HUES6 (cell line): ENCODE results near the gene TEX47.

ENCODE experiments used
- H3K27ac ChIP-seq: 2 replicates; pipeline ENCODE4 v1.7.0; 2013; ENCODE audit warnings: low read depth, mild to moderate bottlenecking, low read length, inconsistent platforms
- H3K27me3 ChIP-seq: 2 replicates; pipeline ENCODE4 v1.6.1; 2013; ENCODE audit warnings: low read length; ENCODE audit not compliant: control insufficient read depth, insufficient read depth
- H3K36me3 ChIP-seq: 2 replicates; pipeline ENCODE4 v1.6.1; 2013; ENCODE audit warnings: low read length; ENCODE audit not compliant: control insufficient read depth, insufficient read depth
- H3K4me1 ChIP-seq: 2 replicates; pipeline ENCODE4 v1.6.1; 2013; ENCODE audit warnings: low read length; ENCODE audit not compliant: control insufficient read depth, insufficient read depth
- H3K4me3 ChIP-seq: 2 replicates; pipeline ENCODE4 v1.5.1; 2013; ENCODE audit warnings: low read depth, low read length
- H3K9ac ChIP-seq: one replicate; pipeline ENCODE4 v1.6.1; 2013; ENCODE audit warnings: mild to moderate bottlenecking, low read length
- H3K9me3 ChIP-seq: 2 replicates; pipeline ENCODE4 v1.6.1; 2013; ENCODE audit warnings: low read depth, low read length; ENCODE audit not compliant: control insufficient read depth, insufficient read depth

TEX47 gene

DNA sequence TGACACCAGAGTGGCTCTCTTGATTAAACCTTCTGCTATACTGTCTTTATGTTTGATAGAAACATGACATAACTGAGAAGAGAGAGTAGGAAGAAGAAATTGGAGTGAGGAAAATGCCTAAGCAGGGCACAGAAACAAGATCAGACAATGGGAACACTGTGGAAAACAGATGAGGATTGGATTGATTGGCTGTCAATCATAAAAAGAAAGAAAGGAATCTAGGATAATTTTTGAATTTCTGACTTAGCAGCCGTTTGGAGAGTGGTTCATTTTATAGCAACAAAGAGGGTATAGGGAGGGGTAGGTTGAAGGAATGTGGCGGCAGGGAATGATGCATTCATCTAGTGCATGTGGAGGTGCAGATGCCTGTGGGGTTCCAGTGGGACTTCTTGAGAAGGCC, 7.8 kb downstream of the TEX47 start:
- H3K27me3 ChIP-seq = no peaks in the 10 kb centered on the region; the same call in 1 of the 2 replicates
- H3K4me3 ChIP-seq = no peak overlapping the region
- no peaks in the 10 kb centered on the region for H3K9me3 ChIP-seq
- no peaks in the 10 kb centered on the region for H3K36me3 ChIP-seq
- no peak overlapping the region for H3K9ac ChIP-seq
- H3K27ac ChIP-seq = no peak overlapping the region
- H3K4me1 ChIP-seq = no peaks in the 10 kb centered on the region

DNA sequence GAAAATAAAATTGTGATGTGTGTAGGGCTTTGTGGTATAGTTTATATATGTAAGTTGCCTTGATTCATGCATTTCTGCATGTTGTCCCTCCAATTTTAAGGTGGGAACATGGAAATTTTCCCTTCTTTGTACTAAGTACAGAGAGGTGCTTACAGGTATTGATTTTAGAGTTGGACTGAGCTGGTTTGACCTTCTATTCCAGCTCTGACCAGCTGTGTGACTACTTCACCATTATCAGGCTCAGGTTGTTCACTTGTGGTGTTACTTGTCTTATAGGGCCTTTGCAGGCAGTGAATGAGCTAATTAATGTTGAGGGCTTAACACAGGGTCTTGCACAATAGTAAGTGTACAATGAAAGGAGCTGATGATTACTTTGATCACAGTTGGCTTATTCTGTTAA, 19.7 kb downstream of the TEX47 start:
- no peak overlapping the region for H3K4me3 ChIP-seq
- H3K36me3 ChIP-seq = no peaks in the 10 kb centered on the region
- H3K27me3 ChIP-seq = no peaks in the 10 kb centered on the region
- H3K27ac ChIP-seq = no peak overlapping the region
- no peak overlapping the region for H3K9ac ChIP-seq
- H3K4me1 ChIP-seq = no peaks in the 10 kb centered on the region
- no peaks in the 10 kb centered on the region for H3K9me3 ChIP-seq

DNA sequence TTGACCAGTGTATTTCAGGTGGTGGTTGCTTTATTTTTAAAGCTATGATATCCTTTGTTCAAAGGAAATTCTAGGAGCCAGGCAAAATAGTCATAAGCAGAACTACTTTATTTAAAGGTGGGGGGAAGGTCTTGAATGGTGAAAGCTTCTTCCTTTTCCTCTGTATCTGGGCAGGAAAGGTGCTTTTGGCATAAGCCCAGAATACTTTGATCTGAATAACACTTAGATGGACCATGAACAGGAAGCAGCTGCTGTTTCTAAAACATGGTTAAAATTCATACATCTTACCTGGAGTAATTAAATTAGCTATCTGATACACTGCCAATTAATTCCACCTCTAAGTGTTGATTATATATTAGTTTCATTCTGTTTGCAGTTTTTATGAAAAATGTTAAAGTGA, 22.8 kb downstream of the TEX47 start:
- Histone ChIP-seq H3K36me3 (no peaks in the 10 kb centered on the region), H3K9ac (no peak overlapping the region), H3K27ac (no peak overlapping the region), H3K27me3 (no peaks in the 10 kb centered on the region), H3K4me1 (no peaks in the 10 kb centered on the region), H3K9me3 (no peaks in the 10 kb centered on the region), H3K4me3 (no peak overlapping the region)

DNA sequence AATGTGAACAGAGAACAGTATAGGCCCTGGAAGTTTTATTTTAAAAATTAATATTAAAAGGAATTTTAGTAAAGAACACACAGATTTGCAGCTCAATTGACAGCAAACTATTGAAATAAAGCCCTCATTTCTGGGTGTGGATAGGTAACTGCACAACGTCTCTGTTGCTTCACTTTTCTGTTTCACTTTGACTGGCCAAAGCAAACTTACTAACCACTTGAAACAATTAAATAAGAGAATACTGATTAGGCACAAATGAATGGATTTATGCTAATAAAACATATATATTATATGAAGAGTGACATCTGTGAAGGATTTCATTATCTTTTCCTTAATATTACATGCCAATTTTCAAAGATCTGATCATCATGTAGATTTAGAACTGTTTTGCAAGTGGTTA, 24.1 kb downstream of the TEX47 start:
- no peaks in the 10 kb centered on the region for H3K9me3 ChIP-seq
- no peak overlapping the region for H3K9ac ChIP-seq
- no peaks in the 10 kb centered on the region for H3K36me3 ChIP-seq
- H3K4me1 ChIP-seq = no peaks in the 10 kb centered on the region
- H3K4me3 ChIP-seq = no peak overlapping the region
- no peak overlapping the region for H3K27ac ChIP-seq
- H3K27me3 ChIP-seq = no peaks in the 10 kb centered on the region

DNA sequence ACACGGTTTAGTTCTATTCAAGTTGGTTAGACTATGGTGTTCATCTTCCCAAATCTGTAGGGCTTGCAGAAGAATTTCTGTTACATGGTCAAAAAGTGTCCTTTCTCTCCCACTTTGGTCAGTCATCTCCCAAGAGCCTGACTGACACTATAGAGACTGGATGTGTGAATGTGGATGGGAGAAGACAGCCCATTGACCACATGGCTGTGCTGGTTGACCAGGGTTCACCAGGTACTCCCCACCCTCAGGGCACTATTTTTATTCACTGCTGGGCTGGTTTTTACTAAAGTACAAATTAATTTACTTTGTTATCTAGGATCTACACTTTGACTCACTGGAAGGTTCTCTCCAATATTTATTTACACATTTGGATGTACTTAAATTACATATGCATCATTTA, 33.8 kb downstream of the TEX47 start:
- Histone ChIP-seq H3K36me3 (no peaks in the 10 kb centered on the region), H3K9ac (no peak overlapping the region), H3K27ac (no peak overlapping the region), H3K4me3 (no peak overlapping the region), H3K4me1 (peaks cover 9% of the 10 kb centered on the region; the same call in 1 of the 2 replicates), H3K27me3 (peaks cover 47% of the 10 kb centered on the region), H3K9me3 (no peaks in the 10 kb centered on the region)

DNA sequence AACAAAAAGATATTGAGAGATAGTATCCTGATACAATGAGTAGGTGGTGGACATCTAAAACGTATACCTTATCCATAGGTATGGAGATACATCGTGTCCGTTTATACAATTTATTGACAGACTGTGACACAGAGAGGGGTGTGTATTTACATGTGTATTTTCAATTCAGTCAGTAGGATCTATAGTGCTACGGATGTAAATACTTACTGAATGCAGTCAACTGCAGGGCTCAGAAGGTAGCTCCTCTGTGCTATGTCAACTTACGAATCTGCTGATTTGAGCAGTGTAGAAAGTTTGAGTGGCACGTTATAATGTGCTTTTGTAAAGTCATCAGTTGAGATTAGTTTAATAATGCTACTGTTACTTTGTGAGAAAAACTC, 35.4 kb downstream of the TEX47 start:
- Histone ChIP-seq H3K4me3 (peak overlapping the region; percentile 74), H3K27ac (no peak overlapping the region), H3K4me1 (peaks cover 9% of the 10 kb centered on the region; the same call in 1 of the 2 replicates), H3K9me3 (no peaks in the 10 kb centered on the region), H3K36me3 (no peaks in the 10 kb centered on the region), H3K9ac (no peak overlapping the region), H3K27me3 (peaks cover 55% of the 10 kb centered on the region)

DNA sequence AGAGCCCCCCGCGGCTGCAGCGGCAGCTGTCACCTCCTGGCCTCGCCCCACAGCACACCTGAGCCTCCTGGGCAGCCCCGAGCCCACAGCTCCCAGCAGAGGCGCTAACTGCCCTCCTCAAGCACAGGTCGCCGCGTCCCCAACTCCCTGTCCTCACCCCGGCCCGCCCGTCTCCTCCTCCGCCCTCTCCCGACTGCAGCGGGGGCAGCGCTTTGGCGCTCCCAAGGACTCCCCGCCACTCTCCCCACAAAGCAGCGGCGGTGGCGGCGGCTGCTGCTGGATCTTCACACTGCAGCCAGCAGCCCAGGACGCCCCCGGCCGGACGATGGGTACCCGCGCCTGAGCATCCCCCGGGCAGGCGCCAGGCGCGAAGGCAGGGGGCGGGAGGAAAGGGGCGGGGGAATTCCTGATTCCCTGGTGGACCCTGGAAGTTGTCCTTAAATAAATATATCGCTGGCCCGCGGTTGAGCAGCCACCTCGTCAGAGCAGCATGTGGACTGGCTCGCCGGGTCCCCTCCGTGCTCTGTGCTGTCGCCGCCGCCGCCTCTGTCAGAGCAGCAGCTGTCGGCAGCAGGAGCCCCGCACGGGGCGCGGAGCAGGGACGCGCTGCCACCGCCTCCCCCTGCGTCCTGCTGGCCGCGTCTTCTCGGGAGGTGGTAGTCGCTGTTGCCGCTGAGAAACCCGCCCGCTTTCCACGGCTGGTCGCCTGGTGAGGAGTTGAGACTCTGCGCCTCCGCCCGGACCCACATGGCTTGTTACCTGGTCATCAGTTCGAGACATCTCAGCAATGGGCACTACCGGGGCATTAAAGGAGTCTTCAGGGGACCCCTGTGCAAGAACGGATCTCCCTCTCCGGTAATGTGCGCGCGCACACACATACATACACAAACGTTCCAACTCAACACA, 36.1 kb downstream of the TEX47 start, which contains the start of gene ZNF804B:
TSS of gene ZNF804B (plus strand) at position 471 of the 906 bp plus-strand sequence. CDS start at position 748, 277 bp downstream.
- Histone ChIP-seq H3K9me3 (no peaks in the 10 kb centered on the region), H3K4me1 (peaks cover 9% of the 10 kb centered on the region; the same call in 1 of the 2 replicates), H3K36me3 (no peaks in the 10 kb centered on the region), H3K4me3 (peak within 1 kb of the TSS; percentile 74), H3K27ac (no peak within 1 kb of the TSS), H3K27me3 (peaks cover 55% of the 10 kb centered on the region), H3K9ac (peak within 1 kb of the TSS; percentile 32)

DNA sequence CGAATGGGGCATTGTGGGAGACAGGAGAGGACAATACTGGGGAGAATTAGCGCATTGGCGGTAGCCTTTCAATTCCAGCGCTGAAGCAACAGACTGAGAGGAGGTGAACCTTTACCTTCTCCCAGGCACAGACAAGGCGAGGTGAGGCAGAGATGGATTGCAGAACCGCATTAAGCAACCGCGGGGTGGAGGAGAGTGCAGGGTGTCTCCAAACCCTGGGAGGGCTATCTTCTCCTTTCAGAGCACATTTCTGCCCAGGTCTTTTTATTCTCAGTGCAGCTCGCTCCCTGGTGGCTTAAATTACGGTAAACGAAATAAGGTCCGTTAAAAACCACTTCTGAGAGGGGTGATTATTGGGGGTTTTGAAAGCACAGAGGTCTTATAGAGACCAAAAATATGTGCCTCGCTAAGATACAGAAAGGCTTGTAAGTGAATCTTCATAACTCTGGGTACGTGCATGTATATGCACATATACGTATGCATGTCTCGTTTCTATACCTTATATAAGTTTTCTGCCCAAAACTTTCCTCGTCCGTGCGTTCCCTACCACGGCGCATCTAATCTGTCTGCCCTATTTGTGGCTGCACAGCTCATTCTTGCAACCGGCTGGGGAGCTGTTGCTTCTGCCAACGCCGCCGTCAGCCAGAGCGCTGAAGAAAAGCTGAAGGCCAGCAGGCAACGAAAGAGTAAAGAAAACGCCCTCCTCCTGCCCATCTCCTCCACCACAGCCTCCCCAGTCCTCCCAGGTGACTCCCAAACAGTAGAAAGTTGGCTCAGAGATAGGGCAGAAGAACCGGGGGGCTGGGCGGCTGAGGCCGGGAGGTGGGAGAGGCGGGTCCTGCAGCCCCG, 36.9 kb downstream of the TEX47 start:
- peaks cover 9% of the 10 kb centered on the region; the same call in 1 of the 2 replicates for H3K4me1 ChIP-seq
- no peak overlapping the region for H3K27ac ChIP-seq
- peaks cover 55% of the 10 kb centered on the region for H3K27me3 ChIP-seq
- H3K9ac ChIP-seq = no peak overlapping the region
- no peaks in the 10 kb centered on the region for H3K9me3 ChIP-seq
- peak overlapping the region; percentile 74 for H3K4me3 ChIP-seq
- H3K36me3 ChIP-seq = no peaks in the 10 kb centered on the region

DNA sequence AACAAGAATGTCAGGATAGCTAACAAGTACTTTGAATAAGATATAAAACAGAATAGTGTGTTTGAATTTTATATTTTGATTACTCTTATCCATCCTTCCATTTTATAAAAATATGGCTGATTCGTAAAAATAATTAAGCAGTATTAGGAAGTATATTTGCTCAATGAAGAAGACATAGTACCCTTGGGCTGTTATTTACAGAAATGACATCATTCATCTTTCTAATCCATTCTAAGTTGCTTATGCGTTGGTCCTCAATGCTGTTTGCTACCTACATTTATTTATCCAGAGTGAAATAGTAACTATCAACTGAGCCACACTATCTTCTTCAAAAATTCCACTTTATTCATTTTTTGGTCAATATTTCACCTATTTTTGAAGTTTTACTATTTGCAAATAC, 38.2 kb downstream of the TEX47 start:
- Histone ChIP-seq H3K9me3 (no peaks in the 10 kb centered on the region), H3K27me3 (peaks cover 55% of the 10 kb centered on the region), H3K36me3 (no peaks in the 10 kb centered on the region), H3K4me1 (peaks cover 9% of the 10 kb centered on the region; the same call in 1 of the 2 replicates), H3K27ac (no peak overlapping the region), H3K9ac (no peak overlapping the region), H3K4me3 (no peak overlapping the region)

DNA sequence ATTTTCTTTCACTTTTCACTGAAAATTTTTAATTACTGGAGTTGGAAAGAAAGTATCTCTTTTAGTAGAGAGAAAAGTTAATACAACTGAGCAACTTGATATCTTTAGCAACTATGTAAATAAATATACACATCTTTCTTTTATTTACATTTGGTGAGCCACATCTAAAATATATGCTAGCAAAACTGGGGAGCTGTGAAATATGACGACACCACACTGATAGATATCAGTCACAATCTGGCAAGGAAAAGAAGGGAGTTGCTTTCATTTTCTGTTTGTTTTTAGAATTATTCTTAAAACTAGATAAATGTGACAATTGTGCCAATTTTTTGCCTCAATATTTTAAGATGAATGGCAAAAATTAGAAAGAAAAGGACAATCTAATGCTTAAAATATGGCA, 38.7 kb downstream of the TEX47 start:
- H3K4me3 ChIP-seq = no peak overlapping the region
- peaks cover 54% of the 10 kb centered on the region for H3K27me3 ChIP-seq
- H3K4me1 ChIP-seq = peaks cover 9% of the 10 kb centered on the region; the same call in 1 of the 2 replicates
- no peak overlapping the region for H3K27ac ChIP-seq
- H3K9me3 ChIP-seq = no peaks in the 10 kb centered on the region
- no peak overlapping the region for H3K9ac ChIP-seq
- H3K36me3 ChIP-seq = no peaks in the 10 kb centered on the region

DNA sequence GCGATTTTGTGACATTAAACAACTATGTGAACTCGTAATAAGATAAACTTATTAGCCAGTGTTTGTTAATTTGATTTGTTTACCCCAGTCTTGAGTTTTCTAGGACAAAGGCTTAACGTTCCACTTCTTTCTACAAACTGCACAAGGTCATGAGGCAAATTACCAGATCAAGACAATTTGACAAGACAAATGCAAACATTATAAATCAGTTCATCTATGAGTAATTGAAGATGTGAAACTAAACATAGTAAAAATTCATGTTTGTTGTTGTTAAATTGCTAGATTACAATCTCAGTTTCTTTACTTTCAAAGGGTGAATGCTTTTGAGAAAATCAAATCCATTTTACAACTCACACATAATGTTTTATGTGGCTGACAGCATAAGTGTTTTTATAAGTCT, 49.4 kb downstream of the TEX47 start:
- Histone ChIP-seq H3K27me3 (no peaks in the 10 kb centered on the region), H3K27ac (no peak overlapping the region), H3K9me3 (no peaks in the 10 kb centered on the region), H3K4me1 (0 out of 2 replicates have a peak, but pooled peaks cover 3% of the 10 kb centered on the region), H3K9ac (no peak overlapping the region), H3K4me3 (no peak overlapping the region), H3K36me3 (no peaks in the 10 kb centered on the region)
